Measurements from ENCODE around the gene SGMS2.
A peak's percentile ranks its signal among the peaks of the same experiment; 100 is the strongest.

Gene SGMS2

DNA sequence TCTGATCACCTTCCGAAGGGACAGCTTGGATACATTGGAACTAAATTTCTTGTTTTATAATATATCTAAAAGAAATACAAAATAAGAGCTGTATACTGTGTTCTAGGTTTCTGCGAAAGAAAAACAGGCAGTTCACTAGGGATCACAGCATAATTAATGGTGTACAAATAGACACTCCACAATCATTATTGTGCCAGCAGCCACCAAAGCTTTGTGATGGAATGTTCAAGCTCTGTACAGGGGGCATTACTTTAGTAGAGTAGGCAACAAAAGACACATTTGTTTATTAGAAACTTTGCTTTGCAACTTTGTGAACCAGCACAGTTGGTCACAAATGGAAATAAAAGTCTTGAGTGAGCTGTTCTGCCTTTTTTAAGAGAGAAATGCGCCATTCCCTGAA, 49.3 kb downstream of the SGMS2 start:
- Histone ChIP-seq H3K79me2 (ENCODE audit: control insufficient read depth, insufficient read depth, low read length) (no peaks in the 10 kb centered on the region), H2BK5ac (ENCODE audit: low read length) (no peak overlapping the region), H3K27ac (ENCODE audit: low read depth, low read length) (no peak overlapping the region), H3K4me3 (ENCODE audit: low read length) (no peak overlapping the region), H3K4me2 (ENCODE audit: low read length) (no peak overlapping the region), H2BK120ac (ENCODE audit: low read depth, low read length) (no peak overlapping the region), H3K4me1 (ENCODE audit: control insufficient read depth, low read depth, low read length) (no peaks in the 10 kb centered on the region), H3K56ac (ENCODE audit: low read length) (no peak overlapping the region), H3K4ac (ENCODE audit: low read depth, low read length) (no peak overlapping the region), H3K79me1 (ENCODE audit: low read length) (no peaks in the 10 kb centered on the region), H4K8ac (ENCODE audit: low read depth, low read length) (no peak overlapping the region), H4K5ac (ENCODE audit: low read length) (no peak overlapping the region), H3K18ac (ENCODE audit: low read length) (no peak overlapping the region), H3K23ac (ENCODE audit: low read length) (no peak overlapping the region), H2BK15ac (replicated peaks; ENCODE audit: low read depth) (no peak overlapping the region), H2AK5ac (ENCODE audit: low read length) (no peak overlapping the region), H3K36me3 (ENCODE audit: control insufficient read depth, insufficient read depth, low read length) (no peaks in the 10 kb centered on the region), H3K9ac (ENCODE audit: low read length) (no peak overlapping the region), H3K27me3 (ENCODE audit: insufficient read depth, low read length, poor library complexity) (no peaks in the 10 kb centered on the region)
- WGBS (ENCODE audit: extremely low coverage, insufficient coverage, low lambda C conversion rate), result no CpG with 5 or more reads among the region's 3 CpGs
- DNase-seq, result no peak

DNA sequence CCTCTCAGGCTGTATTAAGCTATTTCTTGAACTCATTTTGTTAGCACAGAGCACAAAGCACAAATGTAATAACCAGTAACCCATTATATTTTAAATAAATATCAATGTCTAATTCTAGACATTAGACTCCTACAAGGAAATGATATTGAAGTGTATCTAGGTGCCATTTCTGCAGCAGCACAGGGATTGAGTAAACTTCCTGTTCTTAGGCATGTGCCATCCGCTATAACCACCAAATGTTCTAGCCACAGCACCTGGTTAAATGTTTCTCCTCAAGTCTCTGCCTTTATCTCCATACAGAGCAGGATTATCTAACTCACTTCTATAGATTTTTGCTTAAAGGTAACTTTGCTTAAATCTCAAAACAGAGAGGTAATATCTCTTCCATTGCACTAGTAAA, 51.4 kb downstream of the SGMS2 start:
- H4K5ac ChIP-seq (ENCODE audit: low read length), result no peak overlapping the region
- no peak overlapping the region for H4K8ac ChIP-seq (ENCODE audit: low read depth, low read length)
- no peak for DNase-seq

DNA sequence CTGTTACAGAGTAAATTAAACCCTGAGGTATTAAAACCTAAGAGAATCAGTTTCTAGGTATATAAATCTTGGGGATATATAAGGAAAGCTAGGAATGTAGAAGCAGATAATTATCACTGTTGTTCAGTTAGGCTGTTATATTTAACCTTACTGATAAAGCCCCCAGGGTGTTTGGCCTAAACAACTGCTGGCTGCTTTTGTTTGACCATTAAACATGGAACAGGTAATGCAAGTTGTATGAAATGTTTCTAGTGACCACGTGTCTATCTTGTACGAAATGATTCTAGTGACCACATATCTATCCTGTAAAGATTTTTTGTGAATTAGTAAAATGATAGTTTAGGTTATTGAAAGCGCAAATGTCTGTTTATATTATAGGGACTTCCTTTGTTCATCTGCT, 52.6 kb downstream of the SGMS2 start:
- no CpG with 5 or more reads among the region's 3 CpGs for WGBS (ENCODE audit: extremely low coverage, insufficient coverage, low lambda C conversion rate)

More for the DNA sequence above, 51.4 kb downstream of the SGMS2 start:
- Histone ChIP-seq H2BK5ac (ENCODE audit: low read length) (no peak overlapping the region), H3K79me2 (ENCODE audit: control insufficient read depth, insufficient read depth, low read length) (no peaks in the 10 kb centered on the region), H3K4me1 (ENCODE audit: control insufficient read depth, low read depth, low read length) (no peaks in the 10 kb centered on the region), H2AK5ac (ENCODE audit: low read length) (no peak overlapping the region), H3K27me3 (ENCODE audit: insufficient read depth, low read length, poor library complexity) (no peaks in the 10 kb centered on the region), H3K23ac (ENCODE audit: low read length) (no peak overlapping the region), H3K56ac (ENCODE audit: low read length) (no peak overlapping the region), H3K4me2 (ENCODE audit: low read length) (no peak overlapping the region), H3K4me3 (ENCODE audit: low read length) (no peak overlapping the region), H3K27ac (ENCODE audit: low read depth, low read length) (no peak overlapping the region), H3K4ac (ENCODE audit: low read depth, low read length) (no peak overlapping the region), H3K79me1 (ENCODE audit: low read length) (no peaks in the 10 kb centered on the region), H3K36me3 (ENCODE audit: control insufficient read depth, insufficient read depth, low read length) (no peaks in the 10 kb centered on the region), H2BK120ac (ENCODE audit: low read depth, low read length) (no peak overlapping the region), H3K18ac (ENCODE audit: low read length) (no peak overlapping the region), H3K9ac (ENCODE audit: low read length) (no peak overlapping the region), H2BK15ac (replicated peaks; ENCODE audit: low read depth) (no peak overlapping the region)
- no CpG with 5 or more reads among the region's 1 CpG for WGBS (ENCODE audit: extremely low coverage, insufficient coverage, low lambda C conversion rate)

DNA sequence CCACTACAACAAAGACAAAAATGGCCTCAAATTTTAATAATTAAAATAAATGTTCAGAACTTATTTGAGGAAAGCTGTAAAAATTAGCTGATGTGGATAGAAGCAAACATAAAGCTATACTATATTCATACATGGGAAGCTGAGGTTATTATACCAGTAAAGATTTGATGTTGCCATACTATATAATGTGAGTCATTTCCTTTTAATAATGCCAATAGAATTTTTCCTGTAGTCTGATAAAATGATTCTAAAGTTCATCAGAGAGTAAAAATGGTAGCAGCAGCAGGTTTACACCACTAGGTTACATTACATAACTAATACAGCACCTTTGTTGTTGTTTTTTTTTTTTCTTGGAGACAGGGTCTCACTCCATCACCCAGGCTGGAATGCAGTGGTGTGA, 61.1 kb downstream of the SGMS2 start:
- H3K4me2 ChIP-seq (ENCODE audit: low read length), result no peak overlapping the region
- no peak overlapping the region for H3K18ac ChIP-seq (ENCODE audit: low read length)
- H3K4me3 ChIP-seq (ENCODE audit: low read length), result no peak overlapping the region
- H3K79me2 ChIP-seq (ENCODE audit: control insufficient read depth, insufficient read depth, low read length), result no peaks in the 10 kb centered on the region
- H3K9ac ChIP-seq (ENCODE audit: low read length), result no peak overlapping the region
- H3K4me1 ChIP-seq (ENCODE audit: control insufficient read depth, low read depth, low read length), result no peaks in the 10 kb centered on the region
- no peak overlapping the region for H4K5ac ChIP-seq (ENCODE audit: low read length)
- H2AK5ac ChIP-seq (ENCODE audit: low read length), result no peak overlapping the region
- no peak overlapping the region for H2BK5ac ChIP-seq (ENCODE audit: low read length)
- no peak for DNase-seq
- H3K36me3 ChIP-seq (ENCODE audit: control insufficient read depth, insufficient read depth, low read length), result no peaks in the 10 kb centered on the region
- H3K27ac ChIP-seq (ENCODE audit: low read depth, low read length), result no peak overlapping the region
- no peak overlapping the region for H2BK15ac ChIP-seq (replicated peaks; ENCODE audit: low read depth)
- no peak overlapping the region for H3K23ac ChIP-seq (ENCODE audit: low read length)
- H3K56ac ChIP-seq (ENCODE audit: low read length), result no peak overlapping the region
- H3K79me1 ChIP-seq (ENCODE audit: low read length), result no peaks in the 10 kb centered on the region
- no peaks in the 10 kb centered on the region for H3K27me3 ChIP-seq (ENCODE audit: insufficient read depth, low read length, poor library complexity)
- H2BK120ac ChIP-seq (ENCODE audit: low read depth, low read length), result no peak overlapping the region
- no peak overlapping the region for H3K4ac ChIP-seq (ENCODE audit: low read depth, low read length)
- no peak overlapping the region for H4K8ac ChIP-seq (ENCODE audit: low read depth, low read length)

More for the DNA sequence above, 52.6 kb downstream of the SGMS2 start:
- peak; percentile 21 for DNase-seq
- no peak overlapping the region for H3K18ac ChIP-seq (ENCODE audit: low read length)
- no peaks in the 10 kb centered on the region for H3K27me3 ChIP-seq (ENCODE audit: insufficient read depth, low read length, poor library complexity)
- no peak overlapping the region for H2BK15ac ChIP-seq (replicated peaks; ENCODE audit: low read depth)
- no peak overlapping the region for H3K4ac ChIP-seq (ENCODE audit: low read depth, low read length)
- H3K9ac ChIP-seq (ENCODE audit: low read length), result no peak overlapping the region
- no peaks in the 10 kb centered on the region for H3K79me2 ChIP-seq (ENCODE audit: control insufficient read depth, insufficient read depth, low read length)
- H4K5ac ChIP-seq (ENCODE audit: low read length), result no peak overlapping the region
- H3K79me1 ChIP-seq (ENCODE audit: low read length), result no peaks in the 10 kb centered on the region
- H2AK5ac ChIP-seq (ENCODE audit: low read length), result no peak overlapping the region
- no peak overlapping the region for H3K23ac ChIP-seq (ENCODE audit: low read length)
- H2BK5ac ChIP-seq (ENCODE audit: low read length), result no peak overlapping the region
- no peak overlapping the region for H3K56ac ChIP-seq (ENCODE audit: low read length)
- H3K4me3 ChIP-seq (ENCODE audit: low read length), result no peak overlapping the region
- no peak overlapping the region for H2BK120ac ChIP-seq (ENCODE audit: low read depth, low read length)
- H3K4me2 ChIP-seq (ENCODE audit: low read length), result no peak overlapping the region
- no peak overlapping the region for H4K8ac ChIP-seq (ENCODE audit: low read depth, low read length)
- H3K27ac ChIP-seq (ENCODE audit: low read depth, low read length), result no peak overlapping the region
- no peaks in the 10 kb centered on the region for H3K36me3 ChIP-seq (ENCODE audit: control insufficient read depth, insufficient read depth, low read length)
- no peaks in the 10 kb centered on the region for H3K4me1 ChIP-seq (ENCODE audit: control insufficient read depth, low read depth, low read length)

DNA sequence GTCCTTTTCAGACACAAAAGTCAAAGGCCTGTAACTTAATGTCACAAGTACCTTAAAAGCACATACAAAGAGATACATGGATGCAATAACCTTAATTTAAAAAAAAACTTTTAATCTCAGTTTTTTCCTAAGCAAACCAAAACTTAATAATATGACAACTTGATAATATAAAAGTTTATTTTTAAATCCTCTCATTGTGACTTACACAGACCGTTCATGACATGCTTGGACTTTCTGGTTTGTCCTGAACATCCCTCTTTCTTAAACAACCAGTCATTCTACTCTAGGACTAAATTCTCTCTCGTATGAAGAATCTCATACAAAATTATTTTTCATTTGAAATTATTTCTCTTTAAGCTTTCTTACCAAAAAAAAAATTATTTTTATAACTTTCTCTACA, 63.5 kb downstream of the SGMS2 start:
- Histone ChIP-seq H4K5ac (ENCODE audit: low read length) (no peak overlapping the region), H3K27ac (ENCODE audit: low read depth, low read length) (no peak overlapping the region), H3K4me3 (ENCODE audit: low read length) (no peak overlapping the region), H3K9ac (ENCODE audit: low read length) (no peak overlapping the region), H3K27me3 (ENCODE audit: insufficient read depth, low read length, poor library complexity) (no peaks in the 10 kb centered on the region), H3K4me1 (ENCODE audit: control insufficient read depth, low read depth, low read length) (no peaks in the 10 kb centered on the region), H3K4ac (ENCODE audit: low read depth, low read length) (no peak overlapping the region), H4K8ac (ENCODE audit: low read depth, low read length) (no peak overlapping the region), H3K18ac (ENCODE audit: low read length) (no peak overlapping the region), H2BK120ac (ENCODE audit: low read depth, low read length) (no peak overlapping the region), H3K56ac (ENCODE audit: low read length) (no peak overlapping the region), H3K4me2 (ENCODE audit: low read length) (no peak overlapping the region), H3K23ac (ENCODE audit: low read length) (no peak overlapping the region), H3K79me1 (ENCODE audit: low read length) (no peaks in the 10 kb centered on the region), H3K79me2 (ENCODE audit: control insufficient read depth, insufficient read depth, low read length) (no peaks in the 10 kb centered on the region), H3K36me3 (ENCODE audit: control insufficient read depth, insufficient read depth, low read length) (no peaks in the 10 kb centered on the region), H2BK15ac (replicated peaks; ENCODE audit: low read depth) (no peak overlapping the region), H2AK5ac (ENCODE audit: low read length) (no peak overlapping the region), H2BK5ac (ENCODE audit: low read length) (no peak overlapping the region)
- peak; percentile 42 for DNase-seq
- WGBS (ENCODE audit: extremely low coverage, insufficient coverage, low lambda C conversion rate), result no CpG with 5 or more reads among the region's 2 CpGs

DNA sequence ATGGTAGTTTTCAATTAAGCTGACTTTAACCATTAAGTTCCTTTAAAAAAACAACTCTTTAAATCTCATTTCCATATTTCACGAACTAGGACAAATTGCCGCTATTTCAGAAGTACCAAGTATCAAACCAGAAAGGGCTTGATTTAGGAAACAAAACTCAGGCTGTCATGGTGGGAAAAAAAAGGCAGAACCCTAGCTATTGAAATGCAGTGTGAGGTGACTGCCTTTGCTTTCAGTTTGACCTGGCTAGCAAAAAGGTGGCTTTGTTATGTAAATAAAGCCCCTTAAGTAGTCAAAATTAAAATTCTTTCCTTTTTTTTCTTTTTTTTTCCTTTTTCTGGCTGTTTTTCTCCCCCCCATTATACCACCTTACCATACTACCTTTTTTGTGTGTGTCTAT, 66.0 kb downstream of the SGMS2 start:
- H3K4me2 ChIP-seq (ENCODE audit: low read length), result no peak overlapping the region
- H3K56ac ChIP-seq (ENCODE audit: low read length), result no peak overlapping the region
- no peak overlapping the region for H2BK120ac ChIP-seq (ENCODE audit: low read depth, low read length)
- no peak overlapping the region for H4K8ac ChIP-seq (ENCODE audit: low read depth, low read length)
- H3K4ac ChIP-seq (ENCODE audit: low read depth, low read length), result no peak overlapping the region
- no peak overlapping the region for H3K27ac ChIP-seq (ENCODE audit: low read depth, low read length)
- H3K4me1 ChIP-seq (ENCODE audit: control insufficient read depth, low read depth, low read length), result no peaks in the 10 kb centered on the region
- no peak overlapping the region for H3K9ac ChIP-seq (ENCODE audit: low read length)
- no peaks in the 10 kb centered on the region for H3K27me3 ChIP-seq (ENCODE audit: insufficient read depth, low read length, poor library complexity)
- WGBS (ENCODE audit: extremely low coverage, insufficient coverage, low lambda C conversion rate), result no CpG with 5 or more reads among the region's 2 CpGs
- no peaks in the 10 kb centered on the region for H3K79me1 ChIP-seq (ENCODE audit: low read length)
- no peak overlapping the region for H4K5ac ChIP-seq (ENCODE audit: low read length)
- no peak overlapping the region for H2BK15ac ChIP-seq (replicated peaks; ENCODE audit: low read depth)
- DNase-seq, result no peak
- H2AK5ac ChIP-seq (ENCODE audit: low read length), result no peak overlapping the region
- no peaks in the 10 kb centered on the region for H3K36me3 ChIP-seq (ENCODE audit: control insufficient read depth, insufficient read depth, low read length)
- no peak overlapping the region for H3K4me3 ChIP-seq (ENCODE audit: low read length)
- no peak overlapping the region for H3K18ac ChIP-seq (ENCODE audit: low read length)
- no peak overlapping the region for H3K23ac ChIP-seq (ENCODE audit: low read length)
- no peak overlapping the region for H2BK5ac ChIP-seq (ENCODE audit: low read length)
- no peaks in the 10 kb centered on the region for H3K79me2 ChIP-seq (ENCODE audit: control insufficient read depth, insufficient read depth, low read length)
